IMR-90 (cell line): ENCODE measurements around the gene PYGB. TPM values are rescaled to one million over a fixed set of nuclear protein-coding genes. Genes with fewer than 3 reads are reported as not detected.
"Not testable (repeated sequence)": the region's sequence is repeated elsewhere in the genome, so short reads cannot be mapped to it uniquely, and the experiment has no call there.

Experiments
- ATAC-seq: fragments of 200-7000 bp; cut with Tn5 transposase; 2 replicates; pipeline ENCODE4 v1.9.1; 2020; ENCODE audit warnings: low read depth, mild to moderate bottlenecking, moderate library complexity
- BruUV-seq: library from RNA; stranded (reverse); fragments of 400-500 nt; replicated peaks from 2 replicates; lab custom pipeline; 2021; lab: Mats Ljungman, UMichigan
- CTCF ChIA-PET: fragments of 300-600 bp; formaldehyde crosslinking; extraction: SDS; loops from one replicate; lab custom pipeline; 2021; ENCODE audit warnings: antibody characterized with exemption; lab: Yijun Ruan, JAX
- POLR2A ChIA-PET: fragments of 300-600 bp; sonication (Branson Sonifier 250); formaldehyde crosslinking; loops from one replicate; lab custom pipeline; 2022; ENCODE audit warnings: antibody characterized with exemption; ENCODE audit not compliant: unreplicated experiment; lab: Charles Lee
- DNase-seq: peaks from one replicate; pipeline ENCODE4 v3.0.0; 2013
- H2AFZ ChIP-seq: replicated peaks from 2 replicates; pipeline ENCODE3; 2013; ENCODE audit warnings: low read length, mild to moderate bottlenecking; ENCODE audit not compliant: poor library complexity
- H2AK5ac ChIP-seq: 2 replicates; pipeline ENCODE4 v1.6.1; 2013; ENCODE audit warnings: low read depth, low read length, inconsistent platforms
- H2AK9ac ChIP-seq: replicated peaks from 2 replicates; pipeline ENCODE3; 2013; ENCODE audit warnings: mild to moderate bottlenecking, low read depth, low read length, moderate library complexity; ENCODE audit not compliant: poor library complexity
- H2BK120ac ChIP-seq: 2 replicates; pipeline ENCODE4 v1.6.1; 2013; ENCODE audit warnings: low read depth, low read length, inconsistent platforms
- H2BK15ac ChIP-seq: 3 replicates; pipeline ENCODE4 v1.6.1; 2013; ENCODE audit warnings: low read depth, low read length, inconsistent platforms
- H2BK20ac ChIP-seq: 2 replicates; pipeline ENCODE4 v1.6.1; 2013; ENCODE audit warnings: low read depth, mild to moderate bottlenecking, inconsistent platforms, low read length, moderate library complexity
- H2BK5ac ChIP-seq: 2 replicates; pipeline ENCODE4 v1.6.1; 2013; ENCODE audit warnings: mild to moderate bottlenecking, low read depth, low read length, inconsistent platforms; ENCODE audit not compliant: poor library complexity, severe bottlenecking
- H3K14ac ChIP-seq: replicated peaks from 2 replicates; pipeline ENCODE4 v1.6.1; 2013; ENCODE audit warnings: low read depth, low read length, inconsistent platforms
- H3K18ac ChIP-seq: 2 replicates; pipeline ENCODE4 v1.6.1; 2013; ENCODE audit warnings: low read depth, low read length, control low read depth
- H3K23ac ChIP-seq: 2 replicates; pipeline ENCODE4 v1.6.1; 2013; ENCODE audit warnings: low read depth, low read length, inconsistent platforms
- H3K27ac ChIP-seq: 2 replicates; pipeline ENCODE4 v1.5.1; 2013; ENCODE audit warnings: mild to moderate bottlenecking, control low read depth, low read length; ENCODE audit not compliant: insufficient read depth
- H3K27me3 ChIP-seq: 2 replicates; pipeline ENCODE4 v1.6.1; 2013; ENCODE audit warnings: low read length; ENCODE audit not compliant: control insufficient read depth, insufficient read depth
- H3K36me3 ChIP-seq: 2 replicates; pipeline ENCODE4 v1.6.1; 2013; ENCODE audit warnings: low read length, mixed read lengths; ENCODE audit not compliant: control insufficient read depth, insufficient read depth
- H3K4ac ChIP-seq: 2 replicates; pipeline ENCODE4 v1.6.1; 2013; ENCODE audit warnings: low read depth, low read length, inconsistent platforms
- H3K4me1 ChIP-seq: 2 replicates; pipeline ENCODE4 v1.6.1; 2013; ENCODE audit warnings: low read length, mixed read lengths; ENCODE audit not compliant: control insufficient read depth, insufficient read depth
- H3K4me2 ChIP-seq: 2 replicates; pipeline ENCODE4 v1.6.1; 2013; ENCODE audit warnings: low read depth, mild to moderate bottlenecking, control low read depth, low read length, moderate library complexity
- H3K4me3 ChIP-seq: 2 replicates; pipeline ENCODE4 v1.5.1; 2013; ENCODE audit warnings: low read depth, mild to moderate bottlenecking, control low read depth, low read length, moderate library complexity; ENCODE audit not compliant: insufficient read depth
- H3K56ac ChIP-seq: 2 replicates; pipeline ENCODE4 v1.6.1; 2013; ENCODE audit warnings: low read length, inconsistent platforms; ENCODE audit not compliant: insufficient read depth; ENCODE audit errors: extremely low read depth
- H3K79me1 ChIP-seq, 2 experiments: 2 replicates each; pipeline ENCODE4 v1.6.1; 2013; ENCODE audit warnings: low read length in 2 of 2, inconsistent platforms in 1 of 2, low read depth in 1 of 2
- H3K9ac ChIP-seq: 2 replicates; pipeline ENCODE4 v1.6.1; 2013; ENCODE audit warnings: low read depth, low read length, control low read depth
- H3K9me1 ChIP-seq: 2 replicates; pipeline ENCODE4 v1.6.1; 2013; ENCODE audit warnings: low read length, inconsistent platforms; ENCODE audit not compliant: insufficient read depth
- H3K9me3 ChIP-seq: 2 replicates; pipeline ENCODE4 v1.6.1; 2013; ENCODE audit warnings: low read length; ENCODE audit not compliant: control insufficient read depth, insufficient read depth
- H4K20me1 ChIP-seq: 2 replicates; pipeline ENCODE4 v1.6.1; 2013; ENCODE audit warnings: low read length, inconsistent platforms; ENCODE audit not compliant: insufficient read depth
- H4K5ac ChIP-seq: 2 replicates; pipeline ENCODE4 v1.6.1; 2013; ENCODE audit warnings: mild to moderate bottlenecking, low read depth, low read length, control low read depth
- H4K8ac ChIP-seq, 2 experiments: 2 replicates each; pipeline ENCODE4 v1.6.1; 2013; ENCODE audit warnings: low read depth in 2 of 2, low read length in 2 of 2, control low read depth in 1 of 2, inconsistent platforms in 1 of 2
- H4K91ac ChIP-seq: 2 replicates; pipeline ENCODE4 v1.6.1; 2013; ENCODE audit warnings: low read depth, low read length, inconsistent platforms; ENCODE audit not compliant: insufficient read depth
- CTCF ChIP-seq: conservative IDR thresholded peaks from 2 replicates; pipeline ENCODE4 v1.5.1; 2012; ENCODE audit warnings: mild to moderate bottlenecking, low read depth, low read length, improper control_type of control experiment
- FOS ChIP-seq: fragments of 150-350 bp; IDR thresholded peaks from 2 replicates; pipeline ENCODE4 v1.6.1; 2016; ENCODE audit warnings: low read depth, low read length
- POLR2A ChIP-seq: IDR thresholded peaks from 2 replicates; pipeline ENCODE4 v1.6.1; 2012; ENCODE audit warnings: mild to moderate bottlenecking, low read depth, low read length
- SMC3 ChIP-seq: fragments of 150-350 bp; IDR thresholded peaks from 2 replicates; pipeline ENCODE4 v1.6.1; 2016; ENCODE audit warnings: low read depth, mild to moderate bottlenecking, antibody characterized with exemption, low read length, moderate library complexity
- WGBS, 2 experiments: methylation state at CpG; one replicate each; pipeline versions ENCODE4 v1.1.5 to v1.1.7; 2013; ENCODE audit warnings: missing lambda C conversion rate in 2 of 2; ENCODE audit not compliant: insufficient read length in 1 of 2; ENCODE audit errors: extremely low coverage in 2 of 2; 5-methylcytosine and 5-hydroxymethylcytosine counted together
- dilution Hi-C: fragments of 300-500 bp; cut with HindIII; formaldehyde crosslinking; loops from one replicate; pipeline ENCODE4 v1.14.3; 2018; ENCODE audit warnings: low sequenced_read_pairs; ENCODE audit not compliant: unreplicated experiment
- in situ Hi-C: fragments of 300-500 bp; cut with MboI; formaldehyde crosslinking; loops from 3 replicates; pipeline ENCODE4 v1.14.3; 2019; ENCODE audit warnings: low sequenced_read_pairs, inconsistent platforms, mixed read lengths
- intact Hi-C: fragments of 100-400 bp; cut with micrococcal nuclease; formaldehyde crosslinking; loops from 2 replicates; pipeline ENCODE4 v1.10.0; 2022
- polyA plus RNA-seq, 3 experiments: library from polyadenylated mRNA; depleted of rRNA; stranded (reverse); fragments of >200 nt; gene quantifications; 2 replicates each; pipeline ENCODE4 v1.2.3, GENCODE V29; 2012; ENCODE audit warnings: low replicate concordance in 1 of 3
- total RNA-seq: library from RNA; depleted of rRNA; stranded (reverse); fragments of >200 nt; gene quantifications from 2 replicates; pipeline ENCODE4 v1.2.3, GENCODE V29; 2012

Gene PYGB
- total and polyA plus RNA-seq, 2 of the 4 experiments (the other 2 are of a cell fraction): 72.4 to 83.1 TPM

DNA sequence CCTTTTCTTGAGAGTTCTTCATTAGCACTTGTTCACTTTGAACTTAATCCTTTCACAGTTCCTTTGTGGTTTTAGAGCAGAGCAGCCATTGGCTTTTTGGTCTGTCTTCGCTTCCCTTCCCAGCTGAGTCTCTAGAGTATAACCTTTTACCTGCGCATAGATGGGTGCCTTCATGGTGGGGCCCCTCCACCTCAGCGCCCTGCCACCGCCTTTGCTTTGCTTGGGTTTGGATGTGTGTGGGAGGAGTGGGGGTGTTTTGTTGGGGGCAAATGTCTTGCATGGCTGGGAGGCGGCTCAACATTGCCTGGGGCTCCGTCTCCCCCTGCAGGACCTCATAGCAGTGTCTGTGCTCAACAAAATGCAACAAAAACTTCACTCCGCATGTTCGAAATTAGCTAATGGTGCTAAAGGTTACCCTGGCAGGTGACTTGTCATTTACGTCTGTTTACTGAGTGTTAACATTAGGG lies 11.9 kb downstream of the PYGB start:
- no peak overlapping the region for H3K18ac ChIP-seq
- BruUV-seq: no TSS peak
- H2BK20ac ChIP-seq: no peak overlapping the region
- ATAC-seq (no peak), DNase-seq (no peak)
- H2AFZ ChIP-seq: no peak overlapping the region
- intact Hi-C loops (no loop called here), in situ Hi-C loops (loop anchor here (10.0 to 25.0 kb wide), 6 partner anchors 45 to 1623 kb away; partner anchors contain the start of genes APMAP, CST3 and ENTPD6), dilution Hi-C loops (no loop called here)
- H3K79me1 ChIP-seq: peaks cover 28 to 55% of the 10 kb centered on the region in 2 experiments
- H3K56ac ChIP-seq: no peak overlapping the region
- peaks cover 5% of the 10 kb centered on the region for H3K4me1 ChIP-seq
- H3K23ac ChIP-seq: no peak overlapping the region
- H3K14ac ChIP-seq: no peak overlapping the region
- TF ChIP-seq POLR2A (no peak), SMC3 (no peak), CTCF (no peak), FOS (no peak)
- H2AK9ac ChIP-seq: no peak overlapping the region
- peaks cover 24% of the 10 kb centered on the region for H3K36me3 ChIP-seq
- H3K9me3 ChIP-seq: no peaks in the 10 kb centered on the region
- no CpG with 5 or more reads among the region's 9 CpGs for WGBS, 2 experiments
- H4K91ac ChIP-seq: no peak overlapping the region
- no peak overlapping the region for H3K4me3 ChIP-seq
- H4K20me1 ChIP-seq: peaks cover 49% of the 10 kb centered on the region
- H2AK5ac ChIP-seq: no peak overlapping the region
- no peak overlapping the region for H3K4ac ChIP-seq
- H3K9me1 ChIP-seq: peaks cover 22% of the 10 kb centered on the region; the same call in 1 of the 2 replicates
- H3K27me3 ChIP-seq: no peaks in the 10 kb centered on the region
- H2BK15ac ChIP-seq: no peak overlapping the region
- no peak overlapping the region for H2BK5ac ChIP-seq
- ChIA-PET CTCF (no interaction called here), POLR2A (no interaction called here)
- no peak overlapping the region for H4K8ac ChIP-seq
- H3K27ac ChIP-seq: no peak overlapping the region
- no peak overlapping the region for H4K5ac ChIP-seq
- no peak overlapping the region for H3K9ac ChIP-seq
- H2BK120ac ChIP-seq: no peak overlapping the region
- no peak overlapping the region for H3K4me2 ChIP-seq

DNA sequence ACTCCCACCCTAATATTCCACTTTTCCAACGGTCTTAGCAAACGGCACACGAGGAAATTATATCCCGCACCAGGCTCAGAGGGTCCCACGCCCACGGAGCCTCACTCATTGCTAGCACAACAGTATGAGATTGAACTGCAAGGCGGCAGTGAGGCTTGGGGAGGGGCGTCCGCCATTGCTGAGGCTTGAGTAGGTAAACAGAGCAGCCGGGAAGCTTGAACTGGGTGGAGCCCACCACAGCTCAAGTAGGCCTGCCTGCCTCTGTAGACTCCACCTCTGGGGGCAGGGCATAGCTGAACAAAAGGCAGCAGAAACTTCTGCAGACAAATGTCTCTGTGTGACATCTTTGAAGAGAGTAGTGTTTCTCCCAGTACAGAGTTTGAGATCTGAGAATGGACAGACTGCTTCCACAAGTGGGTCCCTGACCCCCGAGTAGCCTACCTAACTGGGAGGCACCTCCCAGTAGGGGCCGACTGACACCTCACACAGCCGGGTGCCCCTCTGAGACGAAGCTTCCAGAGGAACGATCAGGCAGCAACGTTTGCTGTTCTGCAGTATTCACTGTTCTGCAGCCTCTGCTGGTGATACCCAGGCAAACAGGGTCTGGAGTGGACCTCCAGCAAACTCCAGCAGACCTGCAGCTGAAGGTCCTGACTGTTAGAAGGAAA lies 13.0 kb downstream of the PYGB start:
- H4K91ac ChIP-seq, H3K9me3 ChIP-seq, H3K27me3 ChIP-seq, H3K4ac ChIP-seq, H4K8ac ChIP-seq, H3K14ac ChIP-seq, H3K4me3 ChIP-seq, ATAC-seq, BruUV-seq, H3K18ac ChIP-seq, DNase-seq, dilution Hi-C loops, H4K5ac ChIP-seq, POLR2A ChIA-PET, intact Hi-C loops, H3K56ac ChIP-seq, H2BK120ac ChIP-seq, H3K23ac ChIP-seq, H2BK20ac ChIP-seq, H3K4me2 ChIP-seq, H2BK5ac ChIP-seq, H3K27ac ChIP-seq, H3K9ac ChIP-seq, H2AFZ ChIP-seq, H2BK15ac ChIP-seq, H2AK5ac ChIP-seq, H2AK9ac ChIP-seq, H3K4me1 ChIP-seq: not testable (repeated sequence)
- peaks cover 26 to 44% of the 10 kb centered on the region in 2 experiments for H3K79me1 ChIP-seq
- H4K20me1 ChIP-seq: peaks cover 39% of the 10 kb centered on the region
- in situ Hi-C loops: loop anchor here (10.0 to 25.0 kb wide), 3 partner anchors 46 to 1624 kb away; partner anchors contain the start of gene CST3
- WGBS, 2 experiments: 100% methylated on average over 3 of the region's 16 CpGs; no CpG with 5 or more reads in 1 of the 2 experiments
- CTCF ChIA-PET: interaction anchor here (0.7 kb wide), 1 partner anchor 10 kb away, joined by 4 read pairs; no protein-coding TSS in a partner anchor
- peaks cover 21% of the 10 kb centered on the region for H3K36me3 ChIP-seq
- peaks cover 15% of the 10 kb centered on the region; the same call in 1 of the 2 replicates for H3K9me1 ChIP-seq
